ENCODE measurements around the gene PC. TPM values are rescaled to one million over a fixed set of nuclear protein-coding genes. Genes with fewer than 3 reads are reported as not detected.
"Not testable (repeated sequence)": the region's sequence is repeated elsewhere in the genome, so short reads cannot be mapped to it uniquely, and the experiment has no call there.

PC gene
- total and polyA plus RNA-seq, 2 donors (not counting 3 experiments of a cell fraction or from before 2014, with no cell fraction given): 5.5 to 17.5 TPM

- no peak for DNase-seq (ENCODE audit: low read depth, low spot score)
- no peak overlapping the region for H3K4me2 ChIP-seq (ENCODE audit: insufficient read depth, low read length)
- no peaks in the 10 kb centered on the region for H3K9me3 ChIP-seq (replicated peaks; ENCODE audit: control insufficient read depth, insufficient read depth, low read length)
- H4K20me1 ChIP-seq (replicated peaks; ENCODE audit: control insufficient read depth, extremely low read depth, insufficient read depth, low read length): no peaks in the 10 kb centered on the region
- no peaks in the 10 kb centered on the region for H3K36me3 ChIP-seq (ENCODE audit: control insufficient read depth in 2 of 2, extremely low read depth in 1 of 2, insufficient read depth in 2 of 2, low read length in 2 of 2)
- no peaks in the 10 kb centered on the region for H3K79me2 ChIP-seq (ENCODE audit: control insufficient read depth, insufficient read depth, low read length)
- intact Hi-C loops (cut with micrococcal nuclease): no loop called here
- H3K4me1 ChIP-seq (ENCODE audit: control insufficient read depth, extremely low read depth, insufficient read depth, low read length): peaks cover 4% of the 10 kb centered on the region
- no peak overlapping the region for H3K4me3 ChIP-seq (replicated peaks in 1 of 3; ENCODE audit: insufficient read depth in 1 of 3, low read depth in 1 of 3, low read length in 3 of 3)
- no peak for FAIRE-seq
- no peak overlapping the region for H3K27ac ChIP-seq (ENCODE audit: insufficient read depth, low read depth, low read length)
- no peaks in the 10 kb centered on the region for H3K27me3 ChIP-seq (ENCODE audit: control insufficient read depth in 2 of 2, insufficient read depth in 2 of 2, low read length in 2 of 2)
- BruUV-seq (replicated peaks): no TSS peak
- H2AFZ ChIP-seq (ENCODE audit: low read depth, low read length): no peak overlapping the region
- dilution Hi-C loops (cut with MboI; ENCODE audit: extremely low pct_ligation_motif_present, low sequenced_read_pairs): no loop called here
- H3K9ac ChIP-seq (replicated peaks; ENCODE audit: extremely low read depth, insufficient read depth, low read length): no peak overlapping the region
- H3K9me1 ChIP-seq (replicated peaks; ENCODE audit: control insufficient read depth, extremely low read depth, insufficient read depth, low read length): no peaks in the 10 kb centered on the region
- TF ChIP-seq CTCF (IDR thresholded peaks at IDR 0.05; ENCODE audit: extremely low read depth in 1 of 2, insufficient read depth in 1 of 2, low read depth in 1 of 2, low read length in 2 of 2): no peak
- TF ChIP-seq MYC (IDR thresholded peaks at IDR 0.05; ENCODE audit: low read depth, low read length): no peak
- no peak for TF ChIP-seq FOS (IDR thresholded peaks at IDR 0.05; ENCODE audit: borderline replicate concordance, insufficient read depth, low read length)
- TF ChIP-seq JUN (IDR thresholded peaks at IDR 0.05; ENCODE audit: borderline replicate concordance, insufficient read depth, insufficient read length, low read depth): no peak
- TF ChIP-seq POLR2A (IDR thresholded peaks at IDR 0.05; ENCODE audit: low read depth, low read length): no peak
- no peak for TF ChIP-seq POLR2AphosphoS5 (IDR thresholded peaks at IDR 0.05; ENCODE audit: insufficient read depth, low read depth, low read length)
- TF ChIP-seq MAX (IDR thresholded peaks at IDR 0.05; ENCODE audit: insufficient read depth, insufficient read length): no peak
- TF ChIP-seq EZH2 (IDR thresholded peaks at IDR 0.05; ENCODE audit: borderline replicate concordance, low read depth, low read length, severe bottlenecking): no peak
- no peak for TF ChIP-seq GATA2 (IDR thresholded peaks at IDR 0.05; ENCODE audit: insufficient read depth, insufficient read length, low read depth, low read length)
- ChIA-PET CTCF (interaction anchor here (1.4 to 1.6 kb wide), 2 partner anchors 14 to 60 kb away, joined by 5 to 7 read pairs; no protein-coding TSS in a partner anchor), POLR2A (no interaction called here)
Observed at GRCh38 chr11:66962247-66962646, 4.1 kb upstream of the PC start.

- intact Hi-C loops (cut with micrococcal nuclease); H3K27me3 ChIP-seq (ENCODE audit: control insufficient read depth in 2 of 2, insufficient read depth in 2 of 2, low read length in 2 of 2); H3K27ac ChIP-seq (ENCODE audit: insufficient read depth, low read depth, low read length); H3K9ac ChIP-seq (replicated peaks; ENCODE audit: extremely low read depth, insufficient read depth, low read length); H2AFZ ChIP-seq (ENCODE audit: low read depth, low read length); BruUV-seq (replicated peaks); H3K79me2 ChIP-seq (ENCODE audit: control insufficient read depth, insufficient read depth, low read length); H4K20me1 ChIP-seq (replicated peaks; ENCODE audit: control insufficient read depth, extremely low read depth, insufficient read depth, low read length); H3K4me3 ChIP-seq (replicated peaks in 1 of 3; ENCODE audit: insufficient read depth in 1 of 3, low read depth in 1 of 3, low read length in 3 of 3); H3K4me2 ChIP-seq (ENCODE audit: insufficient read depth, low read length); FAIRE-seq; H3K9me3 ChIP-seq (replicated peaks; ENCODE audit: control insufficient read depth, insufficient read depth, low read length); POLR2A ChIA-PET; H3K9me1 ChIP-seq (replicated peaks; ENCODE audit: control insufficient read depth, extremely low read depth, insufficient read depth, low read length); DNase-seq (ENCODE audit: low read depth, low spot score); H3K36me3 ChIP-seq (ENCODE audit: control insufficient read depth in 2 of 2, extremely low read depth in 1 of 2, insufficient read depth in 2 of 2, low read length in 2 of 2); dilution Hi-C loops (cut with MboI; ENCODE audit: extremely low pct_ligation_motif_present, low sequenced_read_pairs); H3K4me1 ChIP-seq (ENCODE audit: control insufficient read depth, extremely low read depth, insufficient read depth, low read length): not testable (repeated sequence)
- CTCF ChIA-PET: interaction anchor here (1.6 kb wide), 1 partner anchor 60 kb away, joined by 7 read pairs; no protein-coding TSS in a partner anchor
Observed at GRCh38 chr11:66961691-66962213, 3.6 kb upstream of the PC start.

Data from endothelial cell of umbilical vein (primary cell).